ENCODE measurements around the gene HBE1. TPM values are rescaled to one million over a fixed set of nuclear protein-coding genes. Genes with fewer than 3 reads are reported as not detected.
A peak's percentile ranks its signal among the peaks of the same experiment; 100 is the strongest.

Gene HBE1
- total and polyA plus RNA-seq, 9 of the 15 experiments (the other 6 are each of a cell fraction or from before 2014, with no cell fraction given): 612 to 10,250 (median 2,181) TPM

- TF ChIP-seq THAP12 (CRISPR knock-in tag; IDR thresholded peaks at IDR 0.05) (no peak), ZNF589 (CRISPR knock-in tag; IDR thresholded peaks at IDR 0.05; ENCODE audit: low read depth) (peak; percentile 60; the same call in 1 of the 2 replicates), ZNF696 (CRISPR knock-in tag; conservative IDR thresholded peaks at IDR 0.05) (no peak), ZNF583 (CRISPR knock-in tag; IDR thresholded peaks at IDR 0.05) (peak; percentile 64; the same call in 1 of the 2 replicates), MCM5 (IDR thresholded peaks at IDR 0.05; ENCODE audit: low read depth) (no peak), ILF3 (IDR thresholded peaks at IDR 0.05; ENCODE audit: borderline replicate concordance) (no peak), PHF8 (IDR thresholded peaks at IDR 0.05; ENCODE audit: borderline replicate concordance, low read length) (no peak), MED1 (CRISPR knock-in tag; IDR thresholded peaks at IDR 0.05; ENCODE audit: borderline replicate concordance) (no peak), TCF3 (CRISPR knock-in tag; IDR thresholded peaks at IDR 0.05) (peak; percentile 95), CAMTA2 (CRISPR knock-in tag; conservative IDR thresholded peaks at IDR 0.05) (no peak), ZNF77 (CRISPR knock-in tag; IDR thresholded peaks at IDR 0.05) (no peak), XRCC5 (IDR thresholded peaks at IDR 0.05; ENCODE audit: low read depth, low read length) (no peak), TEAD4 (IDR thresholded peaks at IDR 0.05; ENCODE audit: low read length) (peak; percentile 93), TEAD4 (CRISPR knock-in tag; IDR thresholded peaks at IDR 0.05; ENCODE audit: borderline replicate concordance) (no peak), ATF3 (IDR thresholded peaks at IDR 0.05) (no peak), ATF3 (CRISPR knock-in tag; conservative IDR thresholded peaks at IDR 0.05) (no peak), NR4A1 (CRISPR knock-in tag; IDR thresholded peaks at IDR 0.05) (0 out of 2 replicates have a peak, but pooled peaks have one; percentile 22), NR4A1 (tag; IDR thresholded peaks at IDR 0.05) (0 out of 2 replicates have a peak, but pooled peaks have one; percentile 46), MTF1 (CRISPR knock-in tag; IDR thresholded peaks at IDR 0.05; ENCODE audit: borderline replicate concordance) (no peak), CEBPZ (IDR thresholded peaks at IDR 0.05; ENCODE audit: borderline replicate concordance, low read depth, low read length) (no peak), DNMT1 (IDR thresholded peaks at IDR 0.05) (no peak), RNF219 (CRISPR knock-in tag; IDR thresholded peaks at IDR 0.05) (no peak)
Observed at GRCh38 chr11:5284637-5285036, 14.9 kb upstream of the HBE1 start (continued).

All from K562 (cell line).